Renal pelvis (tissue), 4 donors: ENCODE data around the gene DAZAP1. TPM values are rescaled to one million over a fixed set of nuclear protein-coding genes. Genes with fewer than 3 reads are reported as not detected.

ENCODE experiments used
- DNase-seq: peaks from one replicate; pipeline ENCODE4 v3.0.0-alpha.2; 2013
- polyA plus RNA-seq, 3 donors: library from polyadenylated mRNA; unstranded; fragments of 120-200 nt; gene quantifications; one replicate each; pipeline ENCODE4 v1.2.1, GENCODE V29; 2013; ENCODE audit not compliant: insufficient read length in 3 of 3

DAZAP1 gene
- polyA plus RNA-seq, 3 donors, result 85.2 to 99.4 (median 98.2) TPM

DNA sequence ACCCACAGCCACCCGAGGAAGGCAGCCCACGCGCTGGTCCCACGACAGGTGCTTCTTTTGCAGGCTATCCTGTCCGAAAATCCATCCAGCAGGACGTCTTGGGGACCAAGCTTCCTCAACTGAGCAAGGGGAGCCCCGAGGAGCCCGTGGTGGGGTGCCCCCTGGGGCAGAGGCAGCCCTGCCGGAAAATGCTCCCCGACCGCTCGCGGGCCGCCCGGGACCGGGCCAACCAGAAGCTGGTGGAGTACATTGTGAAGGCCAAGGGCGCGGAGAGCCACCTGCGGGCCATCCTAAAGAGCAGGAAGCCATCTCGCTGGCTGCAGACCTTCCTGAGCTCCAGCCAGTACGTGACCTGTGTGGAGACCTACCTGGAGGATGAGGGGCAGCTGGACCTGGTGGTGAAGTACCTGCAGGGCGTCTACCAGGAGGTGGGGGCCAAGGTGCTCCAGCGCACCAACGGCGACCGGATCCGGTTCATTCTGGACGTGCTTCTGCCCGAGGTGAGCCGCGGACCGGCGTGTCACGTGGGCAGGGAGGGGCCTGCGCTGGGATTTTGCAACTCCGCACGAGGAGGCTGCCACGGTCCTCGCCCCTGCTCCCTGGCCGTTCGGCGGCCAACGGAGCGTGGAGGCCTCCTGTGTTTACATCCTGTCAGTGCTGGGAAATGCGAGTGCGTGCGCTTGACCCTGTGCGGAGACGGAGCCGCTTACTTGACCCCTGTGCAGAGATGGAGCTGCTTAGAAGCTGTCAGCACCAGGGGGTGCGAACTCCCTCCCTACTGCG lies 36.6 kb upstream of the DAZAP1 start:
- peak; percentile 73 for DNase-seq

GRCh38 chr19:1373042-1373533 lies 34.3 kb upstream of the DAZAP1 start:
- DNase-seq, result no peak

DNA sequence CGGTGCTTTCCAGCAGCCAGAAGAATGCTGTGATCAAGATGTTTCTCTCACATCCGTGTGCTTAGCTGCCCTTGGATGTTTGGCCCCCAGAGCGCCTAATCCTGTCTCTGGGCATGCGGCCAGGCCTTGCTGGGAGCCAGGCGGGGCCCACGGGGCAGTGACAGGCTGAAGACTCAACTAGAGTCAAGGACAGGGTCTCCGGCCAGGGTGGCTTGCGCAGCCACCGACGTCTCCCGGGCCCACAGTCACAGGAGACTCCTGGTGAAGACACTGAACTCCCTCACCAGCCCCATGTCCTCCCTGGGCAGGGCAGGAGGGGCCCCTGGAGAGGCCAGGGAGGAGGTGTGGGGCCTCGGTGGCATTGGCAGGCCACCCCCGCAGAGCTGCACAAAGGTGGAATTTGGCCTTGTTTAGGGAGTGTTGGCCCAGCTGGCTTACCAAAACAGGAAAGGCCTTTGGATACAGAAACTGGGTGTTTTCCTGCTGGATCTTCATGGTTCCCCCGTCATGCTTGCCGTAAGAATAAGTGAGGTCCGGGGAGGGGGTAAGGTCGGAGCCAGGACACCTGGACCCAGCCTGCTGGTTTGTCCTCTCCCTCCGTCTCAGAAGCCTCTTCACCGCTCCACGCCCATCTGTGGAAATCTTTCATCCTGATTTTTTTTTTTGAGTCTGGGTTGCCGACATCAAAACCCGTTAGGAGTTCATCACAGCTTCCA lies 33.7 kb upstream of the DAZAP1 start:
- DNase-seq, result no peak

DNA sequence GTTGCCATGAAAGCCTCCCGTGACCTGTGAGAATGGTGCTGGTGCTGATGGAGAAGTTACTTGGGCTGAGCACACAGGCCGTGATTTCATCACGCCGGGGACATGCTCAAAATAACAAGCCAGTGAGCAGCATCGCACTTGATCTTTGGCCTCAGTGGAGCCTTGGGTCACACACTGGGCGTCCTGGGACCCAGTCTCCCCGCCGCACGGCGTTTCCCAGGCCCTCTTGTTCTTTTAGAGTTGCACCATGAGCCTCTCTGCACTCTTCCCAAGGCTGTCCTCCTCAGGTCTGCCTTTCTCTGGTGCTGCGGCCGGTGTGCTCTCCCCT lies 33.2 kb upstream of the DAZAP1 start:
- DNase-seq, result no peak

DNA sequence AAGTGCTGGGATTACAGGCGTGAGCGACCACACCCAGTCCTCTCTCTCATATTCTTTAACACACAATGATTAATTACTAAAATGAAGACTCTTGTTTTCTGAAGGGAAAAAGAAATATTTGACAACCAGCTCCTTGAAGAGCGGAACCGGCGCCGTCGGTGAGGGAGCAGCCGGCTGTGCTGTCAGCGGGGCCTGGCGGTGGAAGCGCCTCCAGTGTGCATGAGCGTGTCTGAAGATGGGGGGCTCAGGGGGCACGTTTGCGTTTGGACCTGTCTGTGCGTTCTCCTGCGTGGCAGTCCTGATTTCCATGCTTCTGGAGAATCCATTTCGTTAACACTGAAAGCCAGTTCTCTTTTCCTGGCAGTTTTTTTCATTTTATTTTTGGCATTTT lies 31.0 kb upstream of the DAZAP1 start:
- no peak for DNase-seq

GRCh38 chr19:1377176-1377964 lies 30.0 kb upstream of the DAZAP1 start:
- DNase-seq, result no peak

DNA sequence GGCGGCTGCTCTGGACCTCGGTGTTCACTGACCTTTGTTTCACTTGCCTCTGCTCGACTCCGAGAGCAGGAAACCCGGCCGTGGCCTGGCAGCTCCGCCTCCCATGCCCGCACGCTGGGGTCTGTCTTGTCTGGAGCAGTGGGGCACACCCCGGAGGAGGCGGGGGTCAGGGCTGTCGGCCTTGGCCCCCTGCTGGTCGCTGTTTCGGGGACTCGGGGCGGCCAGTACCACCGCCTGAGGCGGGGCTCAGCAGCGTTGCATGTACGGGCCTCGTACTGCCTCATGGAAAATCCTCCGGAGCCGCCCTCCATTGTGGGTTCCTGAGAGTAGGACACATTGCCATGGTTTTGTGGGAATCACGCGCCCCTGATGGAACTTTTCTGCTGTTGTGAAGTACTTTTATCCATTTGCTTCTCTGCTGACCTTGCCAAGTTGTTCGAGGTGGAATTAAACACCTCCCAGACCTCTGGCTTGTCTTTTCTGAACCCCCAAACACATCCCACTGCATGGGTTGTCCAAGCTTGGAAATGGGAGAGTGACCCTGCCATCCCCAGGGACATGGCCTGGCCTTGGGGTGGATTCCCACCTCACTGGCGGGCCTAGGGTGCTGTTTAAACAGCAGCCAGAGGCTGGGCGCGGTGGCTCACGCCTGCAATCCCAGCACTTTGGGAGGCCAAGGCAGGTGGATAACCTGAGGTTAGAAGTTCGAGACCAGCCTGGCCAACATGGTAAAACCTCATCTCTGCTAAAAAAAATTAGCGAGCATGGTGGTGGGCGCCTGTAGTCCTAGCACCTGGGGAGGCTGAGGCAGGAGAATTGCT lies 29.2 kb upstream of the DAZAP1 start:
- no peak for DNase-seq

DNA sequence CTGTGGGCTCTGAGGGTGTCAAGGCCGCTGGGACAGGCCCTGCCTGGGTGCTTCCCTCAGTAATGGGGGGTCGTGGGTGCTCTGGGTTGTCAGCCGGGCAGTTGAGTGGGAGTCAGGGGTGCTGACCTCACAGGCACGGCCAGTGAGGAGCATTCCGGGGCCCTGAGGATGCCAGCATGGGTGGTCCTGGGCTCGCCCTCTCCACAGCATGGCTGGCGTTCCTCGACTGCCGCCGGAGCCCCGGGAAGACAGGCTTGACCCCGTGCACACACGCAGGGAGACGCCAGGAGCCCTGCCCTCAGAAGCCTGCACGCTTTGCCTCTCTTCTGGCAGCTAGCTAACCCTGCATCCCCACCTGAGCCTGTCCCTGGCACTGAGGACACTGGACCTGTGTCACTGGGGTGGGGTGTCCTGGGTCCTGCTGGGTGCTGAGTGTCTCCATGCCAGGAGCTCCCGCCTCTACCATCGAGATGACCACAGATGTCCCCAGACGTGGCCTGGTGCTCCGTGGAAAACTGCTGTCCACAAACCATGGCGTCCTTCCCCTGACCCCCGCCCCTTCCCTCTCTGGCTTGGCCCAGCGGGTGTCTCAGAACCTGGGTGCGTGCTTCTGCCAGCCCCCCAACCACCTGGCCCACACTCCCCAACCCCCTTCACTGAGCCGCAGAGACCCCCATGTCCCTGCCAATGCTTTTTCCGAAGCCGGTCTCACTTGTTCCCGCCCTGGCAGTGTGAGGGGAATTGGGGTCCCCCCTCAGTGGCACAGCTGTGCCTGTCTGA lies 28.1 kb upstream of the DAZAP1 start:
- DNase-seq, result no peak

DNA sequence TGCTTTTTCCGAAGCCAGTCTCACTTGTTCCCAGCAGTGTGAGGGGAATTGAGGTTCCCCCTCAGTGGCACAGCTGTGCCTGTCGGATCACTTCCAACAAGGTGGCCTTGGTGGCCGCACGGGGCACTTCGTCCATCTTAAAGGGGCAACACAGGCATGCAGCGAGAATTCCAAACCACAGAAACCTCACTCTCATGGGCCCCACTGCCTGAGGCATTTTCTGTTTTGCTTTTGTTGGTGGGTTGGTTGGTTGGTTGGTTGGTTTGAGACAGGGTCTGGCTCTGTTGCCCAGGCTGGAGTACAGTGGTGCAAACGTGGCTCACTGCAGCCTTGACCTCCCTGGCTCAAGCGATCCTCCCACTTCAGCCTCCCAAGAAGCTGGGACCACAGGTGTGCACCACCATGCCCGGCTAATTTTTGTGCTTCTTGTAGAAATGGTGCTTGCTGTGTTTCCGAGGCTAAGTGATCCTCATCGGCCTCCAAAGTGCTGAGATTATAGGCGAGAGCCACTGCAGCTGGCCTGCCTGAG lies 27.4 kb upstream of the DAZAP1 start:
- no peak for DNase-seq

DNA sequence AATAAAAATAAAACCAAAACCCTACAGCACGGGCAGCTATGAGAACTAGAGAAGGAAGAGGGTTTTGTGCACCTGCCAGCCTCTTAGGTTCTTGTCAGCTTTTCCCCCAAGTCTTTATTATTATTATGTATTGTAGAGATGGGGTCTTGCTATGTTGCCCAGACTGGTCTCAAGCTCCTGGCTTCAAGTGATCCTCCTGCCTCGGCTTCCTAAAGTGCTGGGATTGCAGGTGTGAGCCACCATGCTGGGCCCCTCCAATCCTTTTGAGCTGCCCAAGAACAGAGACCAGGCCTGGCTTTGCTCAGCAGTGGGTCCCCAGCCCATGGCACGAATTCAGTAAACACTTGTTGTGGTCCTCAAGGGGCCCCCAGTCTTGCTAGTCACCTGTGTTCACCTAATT lies 25.1 kb upstream of the DAZAP1 start:
- DNase-seq, result no peak

- DNase-seq, result no peak
These were observed 24.4 kb upstream of the DAZAP1 start for GRCh38 chr19:1383017-1383311.

DNA sequence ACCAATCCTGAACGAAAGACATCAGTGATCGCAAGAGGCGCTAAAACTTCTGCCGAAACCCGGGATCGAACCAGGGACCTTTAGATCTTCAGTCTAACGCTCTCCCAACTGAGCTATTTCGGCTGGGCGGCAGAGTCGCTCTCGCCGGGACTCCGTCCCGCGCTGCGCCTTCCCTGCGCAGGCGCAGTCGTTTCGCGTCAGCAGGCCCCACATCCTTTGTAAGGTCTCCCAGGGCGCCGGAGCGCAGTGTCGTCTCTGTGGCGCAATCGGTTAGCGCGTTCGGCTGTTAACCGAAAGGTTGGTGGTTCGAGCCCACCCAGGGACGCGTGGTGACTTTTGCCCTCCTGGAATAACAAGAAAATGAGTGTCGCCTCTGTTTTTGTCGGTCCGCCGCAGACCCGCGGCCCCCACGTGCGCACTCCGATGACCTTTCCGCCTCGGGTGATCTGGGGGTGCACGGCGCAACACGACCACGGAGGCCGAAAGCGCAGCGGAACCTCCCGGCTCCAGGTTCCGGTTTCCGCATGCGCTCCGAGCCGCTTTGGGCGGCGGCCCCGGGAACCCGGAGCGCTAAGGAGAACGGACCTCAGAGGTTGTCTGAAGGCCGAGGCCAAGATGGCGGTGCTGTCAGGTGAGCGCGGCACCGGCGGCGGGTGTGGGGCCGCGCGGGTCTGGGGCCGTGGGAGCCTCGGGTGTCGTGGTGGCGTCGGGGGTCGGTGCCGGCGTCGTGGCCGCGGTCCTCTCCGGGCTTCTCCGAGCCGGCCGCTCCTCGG lies 23.9 kb upstream of the DAZAP1 start, which contains the start of gene NDUFS7:
TSS of gene NDUFS7 (plus strand) at position 596 of the 773 bp plus-strand sequence. CDS start at position 616, 20 bp downstream.
- DNase-seq, result peak; percentile 90

DNA sequence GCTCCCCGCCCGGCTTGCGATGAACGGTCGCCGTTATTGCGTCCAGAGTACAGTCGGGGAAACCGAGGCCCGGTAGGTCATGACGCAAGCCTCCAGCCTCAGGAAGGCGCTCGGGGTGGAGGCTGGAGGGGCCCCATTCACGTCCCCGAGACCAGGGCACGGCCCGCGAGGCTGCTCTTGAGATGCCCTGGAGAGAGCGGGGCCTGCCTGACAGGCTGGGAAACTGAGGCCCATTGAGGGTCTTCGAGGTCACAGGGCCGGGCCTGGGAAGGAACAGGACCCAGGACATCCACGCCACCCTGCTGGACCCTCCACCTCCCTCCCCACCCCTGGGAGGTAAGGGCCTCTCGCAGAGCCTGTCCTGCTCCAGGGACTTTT lies 23.3 kb upstream of the DAZAP1 start:
- DNase-seq, result no peak

DNA sequence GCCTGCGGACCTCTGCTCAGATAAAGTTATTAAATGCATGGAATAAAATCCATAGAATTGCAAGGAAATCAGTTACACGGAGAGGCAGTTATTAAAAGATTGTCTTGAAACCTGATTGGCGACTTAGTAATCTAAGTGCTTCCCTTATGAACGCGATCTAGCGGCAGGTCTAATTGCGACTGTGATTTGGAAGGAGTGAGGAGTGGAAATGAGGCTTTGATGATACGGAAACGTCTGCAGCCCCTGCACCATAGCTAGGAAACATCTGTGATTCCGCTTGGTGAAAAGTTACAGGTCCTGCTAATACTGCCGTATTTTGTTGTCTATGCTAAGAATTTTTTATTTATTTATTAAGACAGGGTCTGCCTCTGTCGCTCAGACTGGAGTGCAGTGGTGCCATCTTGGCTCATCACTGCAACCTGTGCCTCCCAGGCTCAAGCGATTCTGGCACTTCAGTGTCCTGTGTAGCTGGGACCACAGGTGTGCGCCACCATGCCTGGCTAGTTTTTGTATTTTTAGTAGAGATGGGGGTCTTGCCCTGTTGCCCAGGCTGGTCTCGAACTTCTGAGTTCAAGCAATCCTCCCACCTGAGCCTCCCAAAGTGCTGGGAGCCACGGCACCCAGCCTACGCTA lies 22.8 kb upstream of the DAZAP1 start:
- no peak for DNase-seq

DNA sequence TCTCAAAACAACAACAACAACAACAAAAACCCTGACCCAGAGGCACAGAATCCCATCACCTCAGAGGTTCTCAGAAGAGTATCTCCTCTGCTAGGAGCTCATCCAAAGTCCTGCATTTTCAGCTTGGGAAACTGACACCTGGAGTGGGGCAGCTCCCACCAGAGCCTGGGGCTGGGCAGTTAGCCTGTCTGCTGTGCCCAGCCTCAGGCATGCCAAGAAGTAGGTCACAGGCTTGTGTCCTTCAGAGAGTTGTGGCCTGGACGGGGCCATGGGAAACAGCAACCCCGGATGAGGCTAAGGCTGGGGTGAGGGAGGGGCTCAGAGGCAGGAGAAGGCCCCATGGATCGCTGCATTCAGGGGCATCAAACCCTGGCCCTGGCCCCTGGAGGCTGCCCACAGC lies 21.6 kb upstream of the DAZAP1 start:
- DNase-seq, result no peak

DNA sequence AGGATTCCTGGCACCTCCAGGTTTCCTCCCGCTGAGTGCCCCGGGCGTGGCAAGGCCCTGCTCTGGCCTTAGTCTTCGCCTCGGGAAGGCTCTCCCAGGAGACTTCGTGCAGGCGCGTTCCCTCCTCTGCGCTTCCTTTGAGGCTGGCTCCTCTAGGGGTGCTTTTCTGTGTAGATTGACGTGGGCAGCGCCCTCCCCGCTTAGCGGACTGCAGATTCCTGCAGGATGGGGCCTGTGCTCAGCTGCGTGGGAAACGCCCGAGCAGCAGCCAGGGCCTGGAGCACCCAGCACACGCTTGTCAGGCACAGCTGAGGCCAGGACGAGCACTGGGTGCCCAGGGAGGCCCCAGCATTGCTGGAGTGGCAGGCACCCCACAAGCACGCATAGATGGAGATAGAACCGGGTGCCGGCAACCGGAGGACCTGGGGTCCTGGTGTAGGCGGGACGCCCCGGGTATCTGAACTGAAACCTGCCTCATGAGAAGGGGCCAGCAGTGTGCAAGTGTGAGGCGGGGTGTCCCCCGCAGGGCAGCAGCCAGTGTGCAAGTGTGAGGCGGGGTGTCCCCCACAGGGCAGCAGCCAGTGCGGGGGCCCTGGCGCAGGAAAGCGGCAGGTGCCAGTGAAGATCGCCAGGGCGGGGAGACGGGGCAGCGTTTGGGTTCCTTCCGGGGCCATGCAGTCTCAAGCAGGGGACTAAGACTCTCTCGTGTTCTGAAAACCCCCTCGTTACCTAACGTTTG lies 20.3 kb upstream of the DAZAP1 start:
- DNase-seq, result no peak

- DNase-seq, result no peak
These were observed 19.4 kb upstream of the DAZAP1 start for GRCh38 chr19:1387684-1388636.

GRCh38 chr19:1388637-1389026 lies 18.8 kb upstream of the DAZAP1 start:
- DNase-seq, result no peak
